ENCODE data around the gene KLHL22.

DNA sequence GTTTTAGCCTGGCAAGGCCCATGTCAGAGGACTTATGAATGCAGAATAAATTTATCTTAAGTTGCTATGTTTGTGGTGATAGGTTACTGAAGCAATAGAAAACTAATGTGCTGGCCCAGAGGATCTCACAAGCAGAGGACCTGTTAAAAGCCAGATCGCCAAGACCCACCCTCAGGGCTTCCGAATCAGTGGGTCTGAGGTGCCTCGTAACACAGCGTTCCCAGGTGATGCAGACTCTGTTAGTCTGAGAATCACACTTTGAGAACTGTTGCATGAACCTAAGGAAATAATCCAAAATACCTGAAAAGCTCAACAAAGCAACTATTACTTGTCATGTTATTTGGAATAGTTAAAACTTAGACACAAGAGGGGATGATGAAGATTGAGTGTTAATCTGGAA lies 51.3 kb downstream of the KLHL22 start:
- TF ChIP-seq, protein P1, sequence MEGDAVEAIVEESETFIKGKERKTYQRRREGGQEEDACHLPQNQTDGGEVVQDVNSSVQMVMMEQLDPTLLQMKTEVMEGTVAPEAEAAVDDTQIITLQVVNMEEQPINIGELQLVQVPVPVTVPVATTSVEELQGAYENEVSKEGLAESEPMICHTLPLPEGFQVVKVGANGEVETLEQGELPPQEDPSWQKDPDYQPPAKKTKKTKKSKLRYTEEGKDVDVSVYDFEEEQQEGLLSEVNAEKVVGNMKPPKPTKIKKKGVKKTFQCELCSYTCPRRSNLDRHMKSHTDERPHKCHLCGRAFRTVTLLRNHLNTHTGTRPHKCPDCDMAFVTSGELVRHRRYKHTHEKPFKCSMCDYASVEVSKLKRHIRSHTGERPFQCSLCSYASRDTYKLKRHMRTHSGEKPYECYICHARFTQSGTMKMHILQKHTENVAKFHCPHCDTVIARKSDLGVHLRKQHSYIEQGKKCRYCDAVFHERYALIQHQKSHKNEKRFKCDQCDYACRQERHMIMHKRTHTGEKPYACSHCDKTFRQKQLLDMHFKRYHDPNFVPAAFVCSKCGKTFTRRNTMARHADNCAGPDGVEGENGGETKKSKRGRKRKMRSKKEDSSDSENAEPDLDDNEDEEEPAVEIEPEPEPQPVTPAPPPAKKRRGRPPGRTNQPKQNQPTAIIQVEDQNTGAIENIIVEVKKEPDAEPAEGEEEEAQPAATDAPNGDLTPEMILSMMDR (conservative IDR thresholded peaks at IDR 0.05; ENCODE audit: low read depth, low read length): no peak
- no peak for TF ChIP-seq EZH2 (IDR thresholded peaks at IDR 0.05; ENCODE audit: low read length, unreplicated experiment)

Measured in PC-3 (cell line).